KMS-11 (cell line): ENCODE measurements around the gene NTF3.

Source experiments
- H2AFZ ChIP-seq: fragments of 200-600 bp; sonication (generic); 2 replicates; pipeline ENCODE4 v1.6.1; 2016; ENCODE audit warnings: antibody characterized with exemption, mixed run types, low read depth
- H3K27ac ChIP-seq: fragments of 200-600 bp; sonication (generic); 2 replicates; pipeline ENCODE4 v1.6.1; 2016; ENCODE audit warnings: mild to moderate bottlenecking, mixed run types
- H3K27me3 ChIP-seq: fragments of 200-600 bp; sonication (generic); 2 replicates; pipeline ENCODE4 v1.6.1; 2017; ENCODE audit warnings: mild to moderate bottlenecking, low read depth, mixed run types, moderate library complexity; ENCODE audit not compliant: insufficient read depth
- H3K36me3 ChIP-seq: fragments of 200-600 bp; sonication (generic); 2 replicates; pipeline ENCODE4 v1.6.1; 2017; ENCODE audit warnings: mild to moderate bottlenecking, mixed run types; ENCODE audit not compliant: insufficient read depth
- H3K4me1 ChIP-seq: fragments of 200-600 bp; sonication (generic); 2 replicates; pipeline ENCODE4 v1.6.1; 2016; ENCODE audit warnings: mild to moderate bottlenecking, low read depth, mixed run types; ENCODE audit not compliant: poor library complexity, severe bottlenecking
- H3K4me2 ChIP-seq: fragments of 200-600 bp; sonication (generic); 2 replicates; pipeline ENCODE4 v1.7.0; 2016; ENCODE audit warnings: mild to moderate bottlenecking, mixed run types
- H3K4me3 ChIP-seq: fragments of 200-600 bp; sonication (generic); IDR thresholded peaks from 2 replicates; pipeline ENCODE4 v1.6.1; 2017; ENCODE audit warnings: low read depth, low read length, mixed read lengths; ENCODE audit not compliant: insufficient read depth
- H3K79me2 ChIP-seq: fragments of 200-600 bp; sonication (generic); 2 replicates; pipeline ENCODE4 v1.6.1; 2016; ENCODE audit warnings: low read depth, mixed run types; ENCODE audit not compliant: insufficient read depth
- H3K9ac ChIP-seq: fragments of 200-600 bp; sonication (generic); 2 replicates; pipeline ENCODE4 v1.6.1; 2016; ENCODE audit warnings: mild to moderate bottlenecking, mixed run types
- H4K20me1 ChIP-seq: fragments of 200-600 bp; sonication (generic); 2 replicates; pipeline ENCODE4 v1.6.1; 2016; ENCODE audit warnings: mild to moderate bottlenecking, mixed run types; ENCODE audit not compliant: insufficient read depth
- CTCF ChIP-seq: fragments of 200-600 bp; sonication (generic); conservative IDR thresholded peaks from 2 replicates; pipeline ENCODE4 v1.6.1; 2017; ENCODE audit warnings: low read depth, mild to moderate bottlenecking, antibody characterized with exemption, low read length, moderate library complexity, mixed read lengths

Gene NTF3

GRCh38 chr12:5461966-5462365 is 30.1 kb downstream of the NTF3 start:
- Histone ChIP-seq H3K4me2 (no peak overlapping the region), H3K4me3 (no peak overlapping the region), H3K79me2 (no peaks in the 10 kb centered on the region), H3K27me3 (no peaks in the 10 kb centered on the region), H3K9ac (no peak overlapping the region), H3K4me1 (no peaks in the 10 kb centered on the region), H3K36me3 (no peaks in the 10 kb centered on the region), H4K20me1 (no peaks in the 10 kb centered on the region), H3K27ac (no peak overlapping the region), H2AFZ (no peak overlapping the region)
- TF ChIP-seq CTCF, result no peak

GRCh38 chr12:5464096-5464495 is 32.2 kb downstream of the NTF3 start:
- Histone ChIP-seq H3K4me3 (no peak overlapping the region), H3K79me2 (no peaks in the 10 kb centered on the region), H3K27ac (no peak overlapping the region), H3K4me1 (no peaks in the 10 kb centered on the region), H3K9ac (no peak overlapping the region), H3K36me3 (no peaks in the 10 kb centered on the region), H4K20me1 (no peaks in the 10 kb centered on the region), H3K4me2 (no peak overlapping the region), H3K27me3 (no peaks in the 10 kb centered on the region), H2AFZ (no peak overlapping the region)
- TF ChIP-seq CTCF, result no peak

GRCh38 chr12:5465384-5465783 is 33.5 kb downstream of the NTF3 start:
- no peak for TF ChIP-seq CTCF
- no peak overlapping the region for H3K4me3 ChIP-seq
- no peaks in the 10 kb centered on the region for H3K27me3 ChIP-seq
- H3K4me2 ChIP-seq, result no peak overlapping the region
- H3K79me2 ChIP-seq, result no peaks in the 10 kb centered on the region
- H3K27ac ChIP-seq, result no peak overlapping the region
- no peaks in the 10 kb centered on the region for H3K4me1 ChIP-seq
- H4K20me1 ChIP-seq, result no peaks in the 10 kb centered on the region
- H2AFZ ChIP-seq, result no peak overlapping the region
- H3K36me3 ChIP-seq, result no peaks in the 10 kb centered on the region
- no peak overlapping the region for H3K9ac ChIP-seq

- Histone ChIP-seq H3K27ac (no peak overlapping the region), H4K20me1 (no peaks in the 10 kb centered on the region), H3K4me2 (no peak overlapping the region), H2AFZ (no peak overlapping the region), H3K36me3 (no peaks in the 10 kb centered on the region), H3K79me2 (no peaks in the 10 kb centered on the region), H3K27me3 (no peaks in the 10 kb centered on the region), H3K4me3 (no peak overlapping the region), H3K4me1 (no peaks in the 10 kb centered on the region), H3K9ac (no peak overlapping the region)
- no peak for TF ChIP-seq CTCF
Measured at GRCh38 chr12:5466521-5466960, 34.6 kb downstream of the NTF3 start.

GRCh38 chr12:5467931-5468330 is 36.0 kb downstream of the NTF3 start:
- no peak overlapping the region for H3K27ac ChIP-seq
- H3K36me3 ChIP-seq, result no peaks in the 10 kb centered on the region

More at GRCh38 chr12:5467931-5468330, 36.0 kb downstream of the NTF3 start:
- Histone ChIP-seq H4K20me1 (no peaks in the 10 kb centered on the region), H3K4me3 (no peak overlapping the region), H3K4me1 (no peaks in the 10 kb centered on the region), H3K4me2 (no peak overlapping the region), H2AFZ (no peak overlapping the region), H3K9ac (no peak overlapping the region), H3K27me3 (no peaks in the 10 kb centered on the region), H3K79me2 (no peaks in the 10 kb centered on the region)
- no peak for TF ChIP-seq CTCF
